Sigmoid colon (tissue), 4 donors: Measurements from ENCODE around the gene EXTL1.

Experiments used
- CTCF ChIP-seq, 4 experiments: fragments of 450-650 bp in 3 of 4; fragments of 200-600 bp in 1 of 4; IDR thresholded peaks; one replicate each; pipeline ENCODE4 v1.5.1; 2016 to 2019; ENCODE audit warnings: antibody characterized with exemption in 4 of 4, mild to moderate bottlenecking in 3 of 4, moderate library complexity in 2 of 4
- EP300 ChIP-seq, 4 donors: sonication (generic); formaldehyde crosslinking; IDR thresholded peaks; one replicate each; pipeline ENCODE4 v1.6.1; 2017; ENCODE audit warnings: antibody characterized with exemption in 4 of 4
- POLR2A ChIP-seq, 2 donors: fragments of 450-650 bp; IDR thresholded peaks; one replicate each; pipeline ENCODE4 v1.6.1; 2016; ENCODE audit warnings: antibody characterized with exemption in 2 of 2, mild to moderate bottlenecking in 2 of 2, moderate library complexity in 2 of 2
- POLR2AphosphoS5 ChIP-seq, 4 donors: sonication (generic); formaldehyde crosslinking; IDR thresholded peaks; one replicate each; pipeline ENCODE4 v1.6.1; 2017; ENCODE audit warnings: antibody characterized with exemption in 4 of 4

- TF ChIP-seq CTCF (IDR thresholded peaks at IDR 0.05), result no peak
- TF ChIP-seq POLR2AphosphoS5 (IDR thresholded peaks at IDR 0.05), result no peak
- TF ChIP-seq POLR2A (IDR thresholded peaks at IDR 0.05), result no peak
- TF ChIP-seq EP300 (IDR thresholded peaks at IDR 0.05), result no peak
These were observed 28.2 kb upstream of the EXTL1 start for GRCh38 chr1:25993197-25993951.
